ENCODE data around the gene RAB6C.
"Not testable (repeated sequence)": the region's sequence is repeated elsewhere in the genome, so short reads cannot be mapped to it uniquely, and the experiment has no call there.

The RAB6C gene

GRCh38 chr2:130005862-130006261 is 26.4 kb downstream of the RAB6C start:
- H3K9ac ChIP-seq (ENCODE audit: low read depth, low read length); H3K4me3 ChIP-seq (ENCODE audit: low read depth, low read length); H3K36me3 ChIP-seq (ENCODE audit: control insufficient read depth, insufficient read depth, low read length); H3K9me3 ChIP-seq (ENCODE audit: control insufficient read depth, insufficient read depth, low read length); H3K4me1 ChIP-seq (ENCODE audit: control insufficient read depth, insufficient read depth, low read length): not testable (repeated sequence)
- peaks cover 25% of the 10 kb centered on the region for H3K27me3 ChIP-seq (ENCODE audit: control insufficient read depth, insufficient read depth, low read length)

GRCh38 chr2:130016701-130017100 is 37.2 kb downstream of the RAB6C start:
- not testable (repeated sequence) for H3K36me3 ChIP-seq (ENCODE audit: control insufficient read depth, insufficient read depth, low read length); H3K9me3 ChIP-seq (ENCODE audit: control insufficient read depth, insufficient read depth, low read length); H3K27me3 ChIP-seq (ENCODE audit: control insufficient read depth, insufficient read depth, low read length); H3K9ac ChIP-seq (ENCODE audit: low read depth, low read length); H3K4me3 ChIP-seq (ENCODE audit: low read depth, low read length); H3K4me1 ChIP-seq (ENCODE audit: control insufficient read depth, insufficient read depth, low read length)

- no peaks in the 10 kb centered on the region for H3K36me3 ChIP-seq (ENCODE audit: control insufficient read depth, insufficient read depth, low read length)
- H3K27me3 ChIP-seq (ENCODE audit: control insufficient read depth, insufficient read depth, low read length), result no peaks in the 10 kb centered on the region
- H3K4me3 ChIP-seq (ENCODE audit: low read depth, low read length), result no peak overlapping the region
- no peaks in the 10 kb centered on the region for H3K9me3 ChIP-seq (ENCODE audit: control insufficient read depth, insufficient read depth, low read length)
- no peaks in the 10 kb centered on the region for H3K4me1 ChIP-seq (ENCODE audit: control insufficient read depth, insufficient read depth, low read length)
- H3K9ac ChIP-seq (ENCODE audit: low read depth, low read length), result no peak overlapping the region
Observed at GRCh38 chr2:130019402-130019801, 39.9 kb downstream of the RAB6C start.

GRCh38 chr2:130020069-130020468 is 40.6 kb downstream of the RAB6C start:
- not testable (repeated sequence) for H3K9ac ChIP-seq (ENCODE audit: low read depth, low read length)

GRCh38 chr2:130025931-130026330 is 46.5 kb downstream of the RAB6C start:
- not testable (repeated sequence) for H3K4me3 ChIP-seq (ENCODE audit: low read depth, low read length)

More at GRCh38 chr2:130020069-130020468, 40.6 kb downstream of the RAB6C start:
- not testable (repeated sequence) for H3K36me3 ChIP-seq (ENCODE audit: control insufficient read depth, insufficient read depth, low read length); H3K4me3 ChIP-seq (ENCODE audit: low read depth, low read length); H3K27me3 ChIP-seq (ENCODE audit: control insufficient read depth, insufficient read depth, low read length); H3K9me3 ChIP-seq (ENCODE audit: control insufficient read depth, insufficient read depth, low read length); H3K4me1 ChIP-seq (ENCODE audit: control insufficient read depth, insufficient read depth, low read length)

More at GRCh38 chr2:130025931-130026330, 46.5 kb downstream of the RAB6C start:
- H3K36me3 ChIP-seq (ENCODE audit: control insufficient read depth, insufficient read depth, low read length); H3K4me1 ChIP-seq (ENCODE audit: control insufficient read depth, insufficient read depth, low read length); H3K9ac ChIP-seq (ENCODE audit: low read depth, low read length); H3K27me3 ChIP-seq (ENCODE audit: control insufficient read depth, insufficient read depth, low read length); H3K9me3 ChIP-seq (ENCODE audit: control insufficient read depth, insufficient read depth, low read length): not testable (repeated sequence)

All from iPS-15b (cell line).